Sigmoid colon (tissue), 7 donors: Measurements from ENCODE around the gene POU3F3. TPM values are rescaled to one million over a fixed set of nuclear protein-coding genes. Genes with fewer than 3 reads are reported as not detected.

Experiments
- DNase-seq: peaks from one replicate; pipeline ENCODE4 v3.0.0-alpha.2; 2019
- H3K27ac ChIP-seq, 4 donors: fragments of 200-600 bp; sonication (generic); one replicate each; pipeline ENCODE4 v1.5.1; 2016 to 2019; ENCODE audit warnings: mild to moderate bottlenecking in 1 of 4
- H3K27me3 ChIP-seq, 3 donors: fragments of 200-600 bp; sonication (generic); one replicate each; pipeline ENCODE4 v1.5.1; 2019; ENCODE audit warnings: mild to moderate bottlenecking in 1 of 3
- H3K36me3 ChIP-seq, 4 donors: fragments of 200-600 bp; sonication (generic); one replicate each; pipeline ENCODE4 v1.5.1; 2016 to 2019
- H3K4me1 ChIP-seq, 4 donors: fragments of 200-600 bp; sonication (generic); one replicate each; pipeline ENCODE4 v1.5.1; 2017 to 2019
- H3K4me3 ChIP-seq, 4 donors: fragments of 200-600 bp; sonication (generic); one replicate each; pipeline ENCODE4 v1.5.1; 2017 to 2019; ENCODE audit warnings: mild to moderate bottlenecking in 2 of 4, moderate library complexity in 1 of 4
- H3K9me3 ChIP-seq, 4 donors: fragments of 200-600 bp in 3 of 4; sonication (generic) in 3 of 4; one replicate each; pipeline versions ENCODE4 v1.5.1 to v1.6.1; 2013 to 2019
- EP300 ChIP-seq, 4 donors: sonication (generic); formaldehyde crosslinking; IDR thresholded peaks; one replicate each; pipeline ENCODE4 v1.6.1; 2017; ENCODE audit warnings: antibody characterized with exemption in 4 of 4
- POLR2A ChIP-seq, 2 donors: fragments of 450-650 bp; IDR thresholded peaks; one replicate each; pipeline ENCODE4 v1.6.1; 2016; ENCODE audit warnings: antibody characterized with exemption in 2 of 2, mild to moderate bottlenecking in 2 of 2, moderate library complexity in 2 of 2
- POLR2AphosphoS5 ChIP-seq, 4 donors: sonication (generic); formaldehyde crosslinking; IDR thresholded peaks; one replicate each; pipeline ENCODE4 v1.6.1; 2017; ENCODE audit warnings: antibody characterized with exemption in 4 of 4
- WGBS, 2 donors: extraction: QIAGEN DNeasy Blood & Tissue Kit; methylation state at CpG; one replicate each; pipeline ENCODE4 v1.1.7; 2013; 5-methylcytosine and 5-hydroxymethylcytosine counted together
- intact Hi-C: fragments of 100-400 bp; cut with DNase I; formaldehyde crosslinking; loops from one replicate; pipeline ENCODE4 v1.15.1; 2023
- polyA plus RNA-seq, 3 donors: library from polyadenylated mRNA; stranded (reverse); fragments of 200-250 nt; gene quantifications; one replicate each; pipeline ENCODE4 v1.2.3, GENCODE V29; 2013
- total RNA-seq, 4 donors: library from RNA; depleted of rRNA; stranded (reverse); fragments of >200 nt; gene quantifications; one replicate each; pipeline ENCODE4 v1.1.0, GENCODE V29; 2016
- TF ChIP-seq, protein P1 (sequence below), 4 experiments: fragments of 450-650 bp in 3 of 4; fragments of 200-600 bp in 1 of 4; IDR thresholded peaks; one replicate each; pipeline ENCODE4 v1.5.1; 2016 to 2019; ENCODE audit warnings: antibody characterized with exemption in 4 of 4, mild to moderate bottlenecking in 3 of 4, moderate library complexity in 2 of 4
- donor health status: healthy with polysubstance abuse.
- donor health status: Bipolar disorder and iron deficiency.
- donor health status: healthy.

Gene POU3F3
- total and polyA plus RNA-seq, 7 donors: 0.36 to 1.4 (median 0.66) TPM; not detected in 2

DNA sequence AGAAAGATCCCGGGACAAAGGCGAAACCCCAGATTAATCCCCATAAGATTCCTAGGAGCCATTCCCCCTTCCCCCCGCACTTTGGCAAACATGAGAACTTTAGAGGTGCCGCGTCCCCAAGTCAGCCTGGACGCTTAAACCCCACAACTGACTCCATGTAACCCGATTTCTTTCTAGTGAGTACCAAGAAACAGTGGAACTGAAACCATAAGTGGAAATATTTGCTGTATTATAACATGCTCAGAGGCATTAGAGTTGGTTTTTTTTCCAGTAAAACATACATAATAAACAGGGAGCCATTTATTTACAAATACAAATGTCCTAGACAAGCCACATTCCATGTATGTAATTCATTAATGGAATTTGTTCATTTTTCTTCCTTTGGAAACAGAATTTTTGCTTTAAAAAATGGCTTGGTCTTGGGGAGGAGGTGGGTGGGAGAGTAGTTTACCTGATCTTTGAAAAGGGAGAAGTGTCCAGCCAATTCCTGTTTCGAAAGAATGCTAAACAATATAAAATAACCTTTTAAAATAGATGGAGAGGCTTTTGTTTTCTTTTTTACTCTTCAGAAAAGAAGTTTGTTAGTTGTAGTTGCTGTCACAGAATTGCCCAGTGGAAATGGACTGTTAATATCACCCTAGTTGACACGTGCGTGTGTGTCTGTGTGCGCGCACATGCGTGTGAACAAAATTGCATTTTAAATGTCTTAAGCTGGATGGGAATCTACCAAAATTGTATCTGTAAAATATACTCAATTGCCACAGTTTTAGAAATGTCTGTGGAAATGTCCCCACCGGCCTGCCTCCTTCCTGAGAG lies 10.6 kb downstream of the POU3F3 start:
- Histone ChIP-seq H3K4me1 (peaks cover 0 to 26% (median 10%) of the 10 kb centered on the region in 4 donors), H3K4me3 (no peak overlapping the region), H3K27ac (no peak overlapping the region), H3K27me3 (peaks cover 69 to 100% (median 98%) of the 10 kb centered on the region in 3 donors), H3K9me3 (no peaks in the 10 kb centered on the region), H3K36me3 (no peaks in the 10 kb centered on the region)
- DNase-seq: no peak
- intact Hi-C loops: no loop called here
- TF ChIP-seq POLR2AphosphoS5 (IDR thresholded peaks at IDR 0.05) (no peak), EP300 (IDR thresholded peaks at IDR 0.05) (no peak), POLR2A (IDR thresholded peaks at IDR 0.05) (no peak)
- TF ChIP-seq, protein P1, sequence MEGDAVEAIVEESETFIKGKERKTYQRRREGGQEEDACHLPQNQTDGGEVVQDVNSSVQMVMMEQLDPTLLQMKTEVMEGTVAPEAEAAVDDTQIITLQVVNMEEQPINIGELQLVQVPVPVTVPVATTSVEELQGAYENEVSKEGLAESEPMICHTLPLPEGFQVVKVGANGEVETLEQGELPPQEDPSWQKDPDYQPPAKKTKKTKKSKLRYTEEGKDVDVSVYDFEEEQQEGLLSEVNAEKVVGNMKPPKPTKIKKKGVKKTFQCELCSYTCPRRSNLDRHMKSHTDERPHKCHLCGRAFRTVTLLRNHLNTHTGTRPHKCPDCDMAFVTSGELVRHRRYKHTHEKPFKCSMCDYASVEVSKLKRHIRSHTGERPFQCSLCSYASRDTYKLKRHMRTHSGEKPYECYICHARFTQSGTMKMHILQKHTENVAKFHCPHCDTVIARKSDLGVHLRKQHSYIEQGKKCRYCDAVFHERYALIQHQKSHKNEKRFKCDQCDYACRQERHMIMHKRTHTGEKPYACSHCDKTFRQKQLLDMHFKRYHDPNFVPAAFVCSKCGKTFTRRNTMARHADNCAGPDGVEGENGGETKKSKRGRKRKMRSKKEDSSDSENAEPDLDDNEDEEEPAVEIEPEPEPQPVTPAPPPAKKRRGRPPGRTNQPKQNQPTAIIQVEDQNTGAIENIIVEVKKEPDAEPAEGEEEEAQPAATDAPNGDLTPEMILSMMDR (IDR thresholded peaks at IDR 0.05): no peak
- WGBS, 2 donors: 15 to 19% methylated on average over 14 of the region's 14 CpGs

DNA sequence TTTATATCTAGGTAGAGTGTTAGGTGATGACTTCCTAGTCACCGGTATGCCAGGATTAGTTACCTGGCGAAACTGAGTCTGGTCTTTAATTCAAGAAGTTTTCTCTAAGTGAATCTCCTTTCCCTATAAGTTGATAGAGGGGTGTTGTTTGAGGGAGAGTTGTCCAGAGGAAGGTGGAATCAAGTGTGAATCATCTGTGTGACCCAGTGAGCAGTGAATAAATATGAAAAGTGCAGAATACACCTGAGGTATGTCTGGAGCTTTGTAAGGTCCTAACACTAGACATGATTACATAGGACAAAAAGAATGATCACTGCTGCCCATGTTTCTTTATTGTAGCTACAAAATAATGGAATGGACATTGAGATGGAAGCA lies 11.2 kb downstream of the POU3F3 start:
- Histone ChIP-seq H3K27ac (no peak overlapping the region), H3K4me3 (no peak overlapping the region), H3K27me3 (peaks cover 69 to 100% (median 98%) of the 10 kb centered on the region in 3 donors), H3K36me3 (no peaks in the 10 kb centered on the region), H3K9me3 (no peaks in the 10 kb centered on the region), H3K4me1 (peaks cover 0 to 26% (median 10%) of the 10 kb centered on the region in 4 donors)
- no peak for DNase-seq
- WGBS, 2 donors: 12 to 22% methylated on average over 2 of the region's 2 CpGs
- TF ChIP-seq, protein P1 (IDR thresholded peaks at IDR 0.05): no peak
- no peak for TF ChIP-seq POLR2AphosphoS5 (IDR thresholded peaks at IDR 0.05)
- TF ChIP-seq POLR2A (IDR thresholded peaks at IDR 0.05): no peak
- TF ChIP-seq EP300 (IDR thresholded peaks at IDR 0.05): no peak
- intact Hi-C loops: no loop called here

DNA sequence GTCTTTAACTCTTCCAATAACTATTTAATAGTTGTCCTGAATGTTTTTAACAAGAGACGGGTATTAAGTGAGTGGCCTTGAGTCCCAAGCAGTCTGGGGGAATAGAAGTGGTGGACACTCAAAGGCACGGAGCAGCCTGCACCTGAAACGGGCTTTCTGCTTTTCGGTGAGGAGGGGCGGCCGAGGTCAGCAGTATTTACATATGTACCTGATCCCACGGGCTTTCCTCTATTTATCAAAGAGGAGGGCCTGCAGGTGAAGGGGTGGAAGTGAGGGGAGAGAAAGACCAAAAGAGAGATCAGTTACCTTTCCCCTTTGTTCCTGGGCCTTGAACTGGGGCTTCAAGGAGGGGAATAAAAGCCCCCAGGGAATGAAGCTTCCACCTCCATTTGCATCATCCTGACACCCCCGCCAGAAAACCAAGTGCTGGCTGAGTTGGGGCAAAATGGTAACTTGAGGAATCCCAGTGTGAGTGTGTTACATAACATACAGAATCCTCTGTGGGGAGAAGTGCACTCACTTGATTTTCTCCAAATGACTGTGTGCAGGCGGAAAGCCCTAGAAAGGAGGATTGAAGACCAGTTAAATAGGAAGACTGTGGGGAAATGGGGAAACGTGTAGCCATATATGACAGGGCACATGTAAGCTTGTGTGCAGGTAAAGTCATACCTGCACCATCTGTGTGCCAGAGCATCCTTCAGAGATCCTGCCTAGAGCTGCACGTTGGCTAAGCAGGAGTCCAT lies 12.4 kb downstream of the POU3F3 start:
- 12 to 14% methylated on average over 11 of the region's 11 CpGs for WGBS, 2 donors
- no peaks in the 10 kb centered on the region for H3K36me3 ChIP-seq
- DNase-seq: no peak
- intact Hi-C loops: no loop called here
- H3K4me1 ChIP-seq: peaks cover 0 to 26% (median 10%) of the 10 kb centered on the region in 4 donors
- peaks cover 69 to 100% (median 91%) of the 10 kb centered on the region in 3 donors for H3K27me3 ChIP-seq
- no peak overlapping the region for H3K27ac ChIP-seq
- TF ChIP-seq POLR2A (IDR thresholded peaks at IDR 0.05) (no peak), EP300 (IDR thresholded peaks at IDR 0.05) (no peak), POLR2AphosphoS5 (IDR thresholded peaks at IDR 0.05) (no peak)
- TF ChIP-seq, protein P1 (IDR thresholded peaks at IDR 0.05): no peak
- H3K4me3 ChIP-seq: no peak overlapping the region
- no peaks in the 10 kb centered on the region for H3K9me3 ChIP-seq

DNA sequence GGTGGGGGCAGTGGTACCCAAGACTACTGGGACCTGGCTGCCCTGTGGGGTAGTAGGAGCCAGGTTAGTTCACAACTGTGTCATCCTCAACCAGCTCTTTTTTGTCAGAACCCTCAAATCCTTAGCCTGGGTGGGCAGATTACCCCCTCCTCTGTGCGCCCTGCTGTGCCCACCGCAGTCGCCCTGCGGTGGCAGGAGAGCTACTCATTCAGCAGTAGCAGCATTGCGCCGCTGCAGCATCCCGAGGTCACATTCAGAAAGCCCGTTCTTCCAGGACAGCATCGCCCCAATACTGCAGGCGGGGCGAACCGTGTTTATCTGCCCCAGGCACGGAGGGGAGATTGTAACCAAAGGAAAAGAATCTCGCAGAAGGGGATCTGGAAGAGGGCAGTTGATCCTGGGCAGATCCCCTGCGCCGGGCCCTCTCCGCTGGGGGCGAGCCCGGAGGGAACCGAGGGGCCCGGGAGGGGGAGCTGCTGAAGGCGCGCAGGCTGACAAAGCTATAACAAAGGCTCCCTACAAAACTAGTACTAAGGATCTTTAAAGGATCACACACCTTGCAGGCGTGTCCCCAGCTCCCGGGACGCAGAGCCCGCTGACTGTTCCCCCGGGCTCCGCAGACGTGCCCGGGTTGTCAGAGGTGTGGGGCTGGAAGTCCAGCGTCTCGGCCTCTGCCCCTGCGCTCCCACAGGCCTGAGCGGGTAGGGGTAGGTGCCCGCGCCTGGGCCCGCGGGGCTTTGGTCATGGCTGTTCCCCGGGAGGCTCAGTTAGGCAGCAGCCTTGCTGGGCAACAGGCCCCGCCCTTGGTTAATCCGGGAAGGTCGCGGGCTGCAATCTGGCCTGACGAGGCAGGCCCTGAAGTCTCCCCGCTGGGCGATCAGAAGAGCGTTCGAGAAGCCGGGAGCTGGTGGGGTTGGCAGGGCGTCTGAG lies 13.2 kb downstream of the POU3F3 start:
- intact Hi-C loops: no loop called here
- no peak for DNase-seq
- 3% methylated on average over 51 of the region's 51 CpGs for WGBS, 2 donors
- peaks cover 0 to 26% (median 10%) of the 10 kb centered on the region in 4 donors for H3K4me1 ChIP-seq
- no peak overlapping the region for H3K4me3 ChIP-seq
- H3K27me3 ChIP-seq: peaks cover 64 to 100% (median 88%) of the 10 kb centered on the region in 3 donors
- TF ChIP-seq, protein P1 (IDR thresholded peaks at IDR 0.05): no peak
- TF ChIP-seq POLR2AphosphoS5 (IDR thresholded peaks at IDR 0.05) (no peak), EP300 (IDR thresholded peaks at IDR 0.05) (no peak), POLR2A (IDR thresholded peaks at IDR 0.05) (no peak)
- no peak overlapping the region for H3K27ac ChIP-seq
- H3K36me3 ChIP-seq: no peaks in the 10 kb centered on the region
- no peaks in the 10 kb centered on the region for H3K9me3 ChIP-seq
